Neutrophil (primary cell): Measurements from ENCODE around the gene DSCAML1.

Source experiments
- H3K27ac ChIP-seq: fragments of 200-600 bp; sonication (generic); 2 replicates; pipeline ENCODE4 v1.5.1; 2016; ENCODE audit warnings: mild to moderate bottlenecking, moderate library complexity
- H3K27me3 ChIP-seq: fragments of 200-600 bp; sonication (generic); 2 replicates; pipeline ENCODE4 v1.6.0; 2016; ENCODE audit warnings: mild to moderate bottlenecking
- H3K36me3 ChIP-seq: fragments of 200-600 bp; sonication (generic); 2 replicates; pipeline ENCODE4 v1.5.1; 2017
- H3K4me1 ChIP-seq, 2 experiments: fragments of 200-600 bp in 1 of 2; sonication (generic) in 1 of 2; 1 replicate in 1 of 2; 2 replicates in 1 of 2; pipeline versions ENCODE4 v1.5.1 to v1.6.1; 2013 to 2016; ENCODE audit warnings: low read depth in 1 of 2, low read length in 1 of 2, mild to moderate bottlenecking in 1 of 2, moderate library complexity in 1 of 2; ENCODE audit not compliant: control insufficient read depth in 1 of 2, insufficient read depth in 1 of 2
- H3K4me3 ChIP-seq, 2 experiments: fragments of 200-600 bp in 1 of 2; sonication (generic) in 1 of 2; 1 replicate in 1 of 2; 2 replicates in 1 of 2; pipeline ENCODE4 v1.5.1; 2013 to 2016; ENCODE audit warnings: low read depth in 1 of 2, low read length in 1 of 2, mild to moderate bottlenecking in 1 of 2, moderate library complexity in 1 of 2
- H3K9me3 ChIP-seq: fragments of 200-600 bp; sonication (generic); 2 replicates; pipeline ENCODE4 v1.5.1; 2016
- CTCF ChIP-seq: fragments of 200-600 bp; sonication (generic); IDR thresholded peaks from 2 replicates; pipeline ENCODE4 v1.5.1; 2016; ENCODE audit warnings: antibody characterized with exemption

DSCAML1 gene

GRCh38 chr11:117515892-117516787, 280.9 kb downstream of the DSCAML1 start:
- Histone ChIP-seq H3K36me3 (no peaks in the 10 kb centered on the region), H3K27me3 (no peaks in the 10 kb centered on the region), H3K27ac (no peak overlapping the region), H3K4me3 (no peak overlapping the region), H3K9me3 (no peaks in the 10 kb centered on the region), H3K4me1 (no peaks in the 10 kb centered on the region)
- TF ChIP-seq CTCF = no peak

GRCh38 chr11:117514256-117514655, 282.8 kb downstream of the DSCAML1 start:
- Histone ChIP-seq H3K4me3 (no peak overlapping the region), H3K4me1 (no peaks in the 10 kb centered on the region), H3K9me3 (no peaks in the 10 kb centered on the region), H3K27ac (no peak overlapping the region), H3K36me3 (no peaks in the 10 kb centered on the region), H3K27me3 (no peaks in the 10 kb centered on the region)
- no peak for TF ChIP-seq CTCF

- Histone ChIP-seq H3K36me3 (no peaks in the 10 kb centered on the region), H3K4me3 (no peak overlapping the region), H3K27me3 (no peaks in the 10 kb centered on the region), H3K9me3 (no peaks in the 10 kb centered on the region), H3K4me1 (no peaks in the 10 kb centered on the region), H3K27ac (no peak overlapping the region)
- TF ChIP-seq CTCF = no peak
Measured at GRCh38 chr11:117513666-117514065, 283.4 kb downstream of the DSCAML1 start.

GRCh38 chr11:117511931-117512539, 285.0 kb downstream of the DSCAML1 start:
- TF ChIP-seq CTCF = no peak
- H3K27me3 ChIP-seq = no peaks in the 10 kb centered on the region
- H3K4me1 ChIP-seq = no peaks in the 10 kb centered on the region
- no peak overlapping the region for H3K4me3 ChIP-seq
- H3K27ac ChIP-seq = no peak overlapping the region
- no peaks in the 10 kb centered on the region for H3K36me3 ChIP-seq
- H3K9me3 ChIP-seq = no peaks in the 10 kb centered on the region

GRCh38 chr11:117511483-117511930, 285.5 kb downstream of the DSCAML1 start:
- Histone ChIP-seq H3K4me1 (no peaks in the 10 kb centered on the region), H3K9me3 (no peaks in the 10 kb centered on the region), H3K36me3 (no peaks in the 10 kb centered on the region), H3K27me3 (no peaks in the 10 kb centered on the region), H3K27ac (no peak overlapping the region), H3K4me3 (no peak overlapping the region)
- no peak for TF ChIP-seq CTCF
